Astrocyte (in vitro differentiated cells and primary cell): ENCODE results near the gene NBEA.

ENCODE experiments used
- CTCF ChIP-seq: IDR thresholded peaks from 2 replicates; pipeline ENCODE4 v1.5.1; 2011; ENCODE audit warnings: low read depth, mild to moderate bottlenecking, inconsistent platforms, low read length, moderate library complexity; ENCODE audit not compliant: insufficient read depth
- EZH2 ChIP-seq: IDR thresholded peaks from 2 replicates; pipeline ENCODE4 v1.6.1; 2012; ENCODE audit warnings: mild to moderate bottlenecking, low read length, inconsistent platforms; ENCODE audit not compliant: insufficient read depth

GRCh38 chr13:35190241-35190640 is 248.2 kb downstream of the NBEA start:
- no peak for TF ChIP-seq CTCF
- no peak for TF ChIP-seq EZH2
